GM12878 (cell line): ENCODE measurements around the gene GPR137B. TPM values are rescaled to one million over a fixed set of nuclear protein-coding genes. Genes with fewer than 3 reads are reported as not detected.

ENCODE experiments used
- ATAC-seq: fragments of 200-7000 bp; cut with Tn5 transposase; 3 replicates; pipeline ENCODE4 v1.9.1; 2020; ENCODE audit warnings: mild to moderate bottlenecking, moderate library complexity
- BruUV-seq: library from RNA; stranded (reverse); fragments of 400-500 nt; replicated peaks from 2 replicates; lab custom pipeline; 2021; lab: Mats Ljungman, UMichigan
- CTCF ChIA-PET: fragments of 300-600 bp; sonication (Branson Sonifier 250); formaldehyde crosslinking; extraction: SDS; loops from one replicate; lab custom pipeline; 2021; ENCODE audit warnings: inconsistent platforms; lab: Yijun Ruan, JAX
- POLR2A ChIA-PET: fragments of 350-600 bp; formaldehyde crosslinking; extraction: SDS; loops from one replicate; lab custom pipeline; 2021; ENCODE audit warnings: inconsistent platforms; lab: Charles Lee
- RAD21 ChIA-PET: fragments of 300-600 bp; sonication (Branson Sonifier 250); formaldehyde crosslinking; loops from one replicate; lab custom pipeline; 2023; ENCODE audit warnings: antibody characterized with exemption; ENCODE audit not compliant: unreplicated experiment; lab: Charles Lee
- SMC1A ChIA-PET: fragments of 300-600 bp; sonication (Branson Sonifier 250); formaldehyde crosslinking; loops from one replicate; lab custom pipeline; 2023; ENCODE audit not compliant: unreplicated experiment, uncharacterized antibody; lab: Charles Lee
- DNase-seq: peaks from one replicate; pipeline ENCODE4 v3.0.0-alpha.2; 2011; ENCODE audit warnings: low read depth, low spot score
- FAIRE-seq: peaks from 3 replicates; lab custom pipeline; 2011; peaks lifted over from hg19 to GRCh38; lab: Jason Lieb, UNC
- H2AFZ ChIP-seq: 2 replicates; pipeline ENCODE4 v1.6.0; 2011; ENCODE audit warnings: low read depth, low read length, control low read depth; ENCODE audit not compliant: control insufficient read depth
- H3K27ac ChIP-seq: 2 replicates; pipeline ENCODE4 v1.5.1; 2011; ENCODE audit warnings: control low read depth; ENCODE audit not compliant: control insufficient read depth, insufficient read depth
- H3K27me3 ChIP-seq, 2 experiments: replicated peaks in 1 of 2; 2 replicates each; pipeline versions ENCODE4 v1.6.0 to v1.6.1; 2011; ENCODE audit warnings: low read length in 1 of 2; ENCODE audit not compliant: control insufficient read depth in 2 of 2, insufficient read depth in 2 of 2
- H3K36me3 ChIP-seq, 2 experiments: 2 replicates each; pipeline ENCODE4 v1.5.1; 2011; ENCODE audit warnings: low read length in 1 of 2; ENCODE audit not compliant: control insufficient read depth in 2 of 2, insufficient read depth in 2 of 2
- H3K4me1 ChIP-seq: 2 replicates; pipeline ENCODE4 v1.6.1; 2011; ENCODE audit warnings: mild to moderate bottlenecking, low read length, moderate library complexity, mixed read lengths; ENCODE audit not compliant: control insufficient read depth, insufficient read depth
- H3K4me2 ChIP-seq: 2 replicates; pipeline ENCODE4 v1.6.0; 2011; ENCODE audit warnings: control low read depth; ENCODE audit not compliant: control insufficient read depth, insufficient read depth
- H3K4me3 ChIP-seq: fragments of 200-600 bp; sonication (generic); 2 replicates; pipeline ENCODE4 v1.5.1; 2016
- H3K79me2 ChIP-seq: 2 replicates; pipeline ENCODE4 v1.6.0; 2011; ENCODE audit warnings: low read length; ENCODE audit not compliant: control insufficient read depth, insufficient read depth
- H3K9ac ChIP-seq: 2 replicates; pipeline ENCODE4 v1.8.0; 2011; ENCODE audit warnings: low read length, control low read depth, mixed read lengths; ENCODE audit not compliant: control insufficient read depth, insufficient read depth
- H3K9me3 ChIP-seq: replicated peaks from 3 replicates; pipeline ENCODE4 v1.5.1; 2011; ENCODE audit warnings: mild to moderate bottlenecking, low read length; ENCODE audit not compliant: control insufficient read depth, insufficient read depth
- H4K20me1 ChIP-seq: 2 replicates; pipeline ENCODE4 v1.6.0; 2011; ENCODE audit not compliant: control insufficient read depth, insufficient read depth
- CBX5 ChIP-seq: sonication (generic); IDR thresholded peaks from 2 replicates; pipeline ENCODE4 v1.6.1; 2016; ENCODE audit warnings: low read depth, moderate library complexity, mild to moderate bottlenecking, inconsistent platforms
- CHD1 ChIP-seq: IDR thresholded peaks from 2 replicates; pipeline ENCODE4 v1.6.1; 2012; ENCODE audit warnings: low read depth, low read length, improper control_type of control experiment
- FOS ChIP-seq: IDR thresholded peaks from 3 replicates; pipeline ENCODE4 v1.6.1; 2011; ENCODE audit warnings: borderline replicate concordance; ENCODE audit not compliant: insufficient read length; ENCODE audit errors: extremely low read depth
- FOXK2 ChIP-seq: fragments of 450-650 bp; IDR thresholded peaks from 2 replicates; pipeline ENCODE4 v1.6.1; 2017; ENCODE audit warnings: mild to moderate bottlenecking, moderate library complexity
- FOXM1 ChIP-seq: IDR thresholded peaks from 2 replicates; pipeline ENCODE4 v1.6.1; 2012; ENCODE audit warnings: low read depth, mild to moderate bottlenecking, inconsistent platforms, low read length, moderate library complexity
- GATAD2B ChIP-seq: fragments of 450-650 bp; conservative IDR thresholded peaks from 2 replicates; pipeline ENCODE4 v1.6.1; 2017; ENCODE audit warnings: low read depth, mild to moderate bottlenecking, moderate library complexity
- HDGF ChIP-seq: fragments of 450-650 bp; IDR thresholded peaks from 2 replicates; pipeline ENCODE4 v1.6.1; 2016; ENCODE audit warnings: antibody characterized with exemption
- IKZF1 ChIP-seq: fragments of 450-650 bp; conservative IDR thresholded peaks from 2 replicates; pipeline ENCODE4 v1.6.1; 2017; ENCODE audit warnings: antibody characterized with exemption, mild to moderate bottlenecking
- KAT2A ChIP-seq: conservative IDR thresholded peaks from 2 replicates; pipeline ENCODE4 v1.6.1; 2011; ENCODE audit warnings: low read depth, low read length; ENCODE audit not compliant: control insufficient read depth
- PAX8 ChIP-seq: fragments of 450-650 bp; IDR thresholded peaks from 2 replicates; pipeline ENCODE4 v1.6.1; 2017; ENCODE audit warnings: mild to moderate bottlenecking, moderate library complexity
- RAD51 ChIP-seq: fragments of 450-650 bp; IDR thresholded peaks from 2 replicates; pipeline ENCODE4 v1.6.1; 2016; ENCODE audit warnings: moderate library complexity, mild to moderate bottlenecking, inconsistent platforms
- SMC3 ChIP-seq: IDR thresholded peaks from 2 replicates; pipeline ENCODE4 v1.6.1; 2011; ENCODE audit warnings: low read length, improper control_type of control experiment, borderline replicate concordance
- ZBTB11 ChIP-seq: fragments of 450-650 bp; formaldehyde crosslinking; IDR thresholded peaks from 2 replicates; pipeline ENCODE4 v1.5.0; 2022; ENCODE audit warnings: mild to moderate bottlenecking, missing genetic modification characterization
- ZBTB40 ChIP-seq: fragments of 450-650 bp; IDR thresholded peaks from 2 replicates; pipeline ENCODE4 v1.6.1; 2016; ENCODE audit warnings: mild to moderate bottlenecking, moderate library complexity, borderline replicate concordance
- ZNF207 ChIP-seq: fragments of 450-650 bp; IDR thresholded peaks from 2 replicates; pipeline ENCODE4 v1.6.1; 2014; ENCODE audit warnings: antibody characterized with exemption, mild to moderate bottlenecking, borderline replicate concordance
- WGBS: methylation state at CpG from one replicate; pipeline ENCODE4 v1.1.6; 2016; ENCODE audit warnings: low lambda C conversion rate; ENCODE audit not compliant: insufficient replicate concordance, insufficient coverage; ENCODE audit errors: missing lambda C conversion rate; 5-methylcytosine and 5-hydroxymethylcytosine counted together
- in situ Hi-C: fragments of 300-500 bp; cut with MboI; formaldehyde crosslinking; loops from 9 replicates; pipeline ENCODE4 v1.14.3; 2018; ENCODE audit warnings: mixed read lengths
- intact Hi-C: fragments of 100-400 bp; cut with micrococcal nuclease; formaldehyde crosslinking; loops from one replicate; pipeline ENCODE4 v1.14.2; 2022; ENCODE audit not compliant: unreplicated experiment
- polyA plus RNA-seq, 11 experiments: library from polyadenylated mRNA; depleted of rRNA in 4 of 11; unstranded in 6 of 11; stranded (reverse) in 5 of 11; fragments of >200 nt; fragmentation: Nextera tagmentation in 4 of 11; fragmentation: Illumina TruSeq in 1 of 11; extraction: Ambion mirVana in 4 of 11; extraction: Trizol in 1 of 11; gene quantifications; 1 replicate in 1 of 11; 2 replicates in 10 of 11; pipeline versions ENCODE4 v1.2.1 to v1.2.3, GENCODE V29; 2011 to 2016; ENCODE audit warnings: inconsistent platforms in 2 of 11, missing spikeins in 2 of 11, low read depth in 1 of 11
- total RNA-seq, 4 experiments: library from RNA; depleted of rRNA in 3 of 4; stranded (reverse); fragments of >200 nt in 3 of 4; fragmentation: Illumina TruSeq in 1 of 4; extraction: Trizol in 1 of 4; gene quantifications; 2 replicates each; pipeline versions ENCODE4 v1.2.1 to v1.2.3, GENCODE V29; 2013 to 2021

GPR137B gene
- total and polyA plus RNA-seq, 10 of the 15 experiments (the other 5 are each of a cell fraction or from before 2014, with no cell fraction given): 5.4 to 20.8 (median 12.5) TPM

GRCh38 chr1:236150311-236150955 lies 8.1 kb downstream of the GPR137B start:
- RAD21 ChIA-PET: no interaction called here
- 37% methylated on average over 19 of the region's 19 CpGs for WGBS
- H3K27ac ChIP-seq: no peak overlapping the region; the same call in 1 of the 2 replicates
- DNase-seq: no peak
- no TSS peak for BruUV-seq
- CTCF ChIA-PET: interaction anchor here (1.1 kb wide), 1 partner anchor 9 kb away, joined by 5 read pairs; no protein-coding TSS in a partner anchor
- no peaks in the 10 kb centered on the region for H3K27me3 ChIP-seq
- H3K9me3 ChIP-seq: no peaks in the 10 kb centered on the region
- ATAC-seq: no peak
- peaks cover 3% of the 10 kb centered on the region; the same call in 1 of the 2 replicates for H4K20me1 ChIP-seq
- peaks cover 8 to 9% of the 10 kb centered on the region in 2 experiments; a peak in 3 of 4 replicates for H3K36me3 ChIP-seq
- intact Hi-C loops: no loop called here
- FAIRE-seq: no peak
- H3K9ac ChIP-seq: no peak overlapping the region
- in situ Hi-C loops: loop anchor here (10.0 kb wide), 1 partner anchor 266 kb away; no protein-coding TSS in a partner anchor
- no peak overlapping the region for H2AFZ ChIP-seq
- peaks cover 30% of the 10 kb centered on the region for H3K4me1 ChIP-seq
- TF ChIP-seq SMC3: no peak
- TF ChIP-seq CBX5: no peak
- 0 out of 2 replicates have a peak, but pooled peaks have one; percentile 36 for TF ChIP-seq IKZF1
- no peak for TF ChIP-seq ZBTB11 (CRISPR knock-in tag)
- no peak for TF ChIP-seq FOXK2
- no peak for TF ChIP-seq FOS
- TF ChIP-seq ZNF207: no peak
- TF ChIP-seq ZBTB40: no peak
- TF ChIP-seq FOXM1: no peak
- no peak for TF ChIP-seq CHD1
- 0 out of 2 replicates have a peak, but pooled peaks have one; percentile 4 for TF ChIP-seq HDGF
- TF ChIP-seq KAT2A: no peak
- TF ChIP-seq RAD51: no peak
- 0 out of 2 replicates have a peak, but pooled peaks have one; percentile 26 for TF ChIP-seq GATAD2B
- no peak for TF ChIP-seq PAX8
- H3K4me3 ChIP-seq: no peak overlapping the region; the same call in 1 of the 2 replicates
- SMC1A ChIA-PET: interaction anchor here (1.3 to 1.4 kb wide), 2 partner anchors 10 to 17 kb away, joined by 3 read pairs; no protein-coding TSS in a partner anchor
- H3K4me2 ChIP-seq: peak overlapping the region; percentile 63
- peaks cover 67% of the 10 kb centered on the region for H3K79me2 ChIP-seq
- POLR2A ChIA-PET: interaction anchor here (0.7 kb wide), 1 partner anchor 9 kb away, joined by 7 read pairs; no protein-coding TSS in a partner anchor
